GM06990 (cell line): ENCODE data around the gene ARL6IP5.

Experiments
- DNase-seq: peaks from one replicate; pipeline ENCODE4 v3.0.0-alpha.2; 2011; ENCODE audit not compliant: insufficient read length; ENCODE audit errors: extremely low read depth
- H3K27me3 ChIP-seq: replicated peaks from 2 replicates; pipeline ENCODE4 v1.6.0; 2011; ENCODE audit warnings: low read length; ENCODE audit not compliant: control insufficient read depth, insufficient read depth
- H3K36me3 ChIP-seq: 2 replicates; pipeline ENCODE4 v1.5.1; 2011; ENCODE audit warnings: low read length; ENCODE audit not compliant: control insufficient read depth, insufficient read depth
- H3K4me3 ChIP-seq: replicated peaks from 2 replicates; pipeline ENCODE4 v1.5.1; 2011; ENCODE audit warnings: low read depth, mild to moderate bottlenecking, control low read depth, low read length
- TF ChIP-seq, protein P1 (sequence below): IDR thresholded peaks from 2 replicates; pipeline ENCODE4 v1.5.1; 2011; ENCODE audit warnings: low read length, control low read depth, mild to moderate bottlenecking, inconsistent platforms; ENCODE audit not compliant: insufficient read depth, poor library complexity, severe bottlenecking

The ARL6IP5 gene

DNA sequence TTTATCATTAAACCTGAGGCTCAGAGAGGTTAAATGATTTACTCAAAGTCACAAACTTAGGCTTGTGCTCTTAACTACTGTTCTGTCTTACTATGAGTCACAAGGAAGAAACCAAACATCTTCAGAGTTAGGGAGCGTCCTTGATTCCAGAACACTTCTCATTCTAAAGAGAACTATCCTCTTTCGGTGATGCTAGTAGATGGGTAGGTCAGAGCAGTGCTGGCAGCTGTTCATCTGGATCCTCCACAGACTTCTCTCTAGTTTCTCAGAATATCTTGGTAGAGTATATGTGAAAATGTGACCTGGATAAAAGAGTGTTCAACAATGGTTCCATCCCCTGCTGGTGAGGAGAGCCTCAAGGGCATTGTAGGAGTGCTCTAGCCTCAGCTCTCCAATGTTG is 3.3 kb downstream of the ARL6IP5 start:
- no peak for DNase-seq
- Histone ChIP-seq H3K4me3 (peak overlapping the region; percentile 64), H3K27me3 (no peaks in the 10 kb centered on the region), H3K36me3 (no peaks in the 10 kb centered on the region)
- TF ChIP-seq, protein P1, sequence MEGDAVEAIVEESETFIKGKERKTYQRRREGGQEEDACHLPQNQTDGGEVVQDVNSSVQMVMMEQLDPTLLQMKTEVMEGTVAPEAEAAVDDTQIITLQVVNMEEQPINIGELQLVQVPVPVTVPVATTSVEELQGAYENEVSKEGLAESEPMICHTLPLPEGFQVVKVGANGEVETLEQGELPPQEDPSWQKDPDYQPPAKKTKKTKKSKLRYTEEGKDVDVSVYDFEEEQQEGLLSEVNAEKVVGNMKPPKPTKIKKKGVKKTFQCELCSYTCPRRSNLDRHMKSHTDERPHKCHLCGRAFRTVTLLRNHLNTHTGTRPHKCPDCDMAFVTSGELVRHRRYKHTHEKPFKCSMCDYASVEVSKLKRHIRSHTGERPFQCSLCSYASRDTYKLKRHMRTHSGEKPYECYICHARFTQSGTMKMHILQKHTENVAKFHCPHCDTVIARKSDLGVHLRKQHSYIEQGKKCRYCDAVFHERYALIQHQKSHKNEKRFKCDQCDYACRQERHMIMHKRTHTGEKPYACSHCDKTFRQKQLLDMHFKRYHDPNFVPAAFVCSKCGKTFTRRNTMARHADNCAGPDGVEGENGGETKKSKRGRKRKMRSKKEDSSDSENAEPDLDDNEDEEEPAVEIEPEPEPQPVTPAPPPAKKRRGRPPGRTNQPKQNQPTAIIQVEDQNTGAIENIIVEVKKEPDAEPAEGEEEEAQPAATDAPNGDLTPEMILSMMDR: no peak

DNA sequence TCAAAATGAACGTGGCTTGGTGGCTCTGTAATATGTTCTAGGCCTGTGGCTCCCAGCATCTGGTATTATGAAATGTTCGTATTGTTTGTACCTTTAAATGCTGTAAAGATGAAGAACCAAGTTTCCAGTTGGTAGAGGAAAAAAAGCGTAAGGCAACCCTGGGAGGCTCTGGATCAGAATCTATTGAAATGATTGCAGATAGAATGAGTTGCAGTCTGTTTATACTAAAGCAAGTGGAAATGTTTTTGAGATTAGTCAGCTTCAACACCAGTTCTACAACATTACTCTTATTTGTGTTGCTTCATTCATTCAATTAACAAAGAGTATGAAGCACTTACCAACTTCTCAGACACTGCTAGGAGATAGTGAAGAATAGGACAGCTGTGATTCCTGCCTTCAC is 5.3 kb downstream of the ARL6IP5 start:
- DNase-seq: no peak
- H3K36me3 ChIP-seq: no peaks in the 10 kb centered on the region; the same call in 1 of the 2 replicates
- TF ChIP-seq, protein P1: no peak
- no peaks in the 10 kb centered on the region for H3K27me3 ChIP-seq
- no peak overlapping the region for H3K4me3 ChIP-seq

DNA sequence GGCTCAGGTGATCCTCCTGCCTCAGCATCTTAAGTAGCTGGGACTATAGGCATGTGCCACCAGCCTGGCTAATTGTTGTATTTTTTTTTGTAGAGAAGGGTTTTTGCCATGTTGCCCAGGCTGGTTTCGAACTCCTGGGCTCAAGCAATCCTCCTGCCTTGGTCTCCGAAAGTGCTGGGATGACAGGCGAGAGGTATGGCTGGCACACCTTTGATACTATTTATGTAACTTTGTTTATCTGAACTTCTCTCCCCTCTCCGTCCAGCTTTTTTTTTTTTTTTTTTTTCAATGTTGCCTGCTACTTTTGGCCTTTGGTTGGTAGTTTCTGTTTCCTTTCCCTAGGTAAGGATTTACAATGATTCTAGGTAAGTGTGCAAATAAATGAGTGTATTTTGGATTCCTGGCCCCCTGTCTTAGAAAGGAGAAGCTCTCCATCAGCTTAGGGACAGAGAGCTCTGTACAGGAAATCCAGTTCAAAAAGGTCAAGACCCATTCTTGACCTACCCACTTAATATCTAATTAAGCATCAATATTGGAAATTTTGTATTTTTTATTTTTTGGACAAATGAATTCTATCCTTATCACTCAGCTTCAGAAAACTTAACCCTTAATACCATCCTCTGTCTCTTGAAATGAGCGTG is 6.8 kb downstream of the ARL6IP5 start:
- Histone ChIP-seq H3K36me3 (no peaks in the 10 kb centered on the region; the same call in 1 of the 2 replicates), H3K27me3 (no peaks in the 10 kb centered on the region), H3K4me3 (peak overlapping the region; percentile 30)
- DNase-seq: no peak
- TF ChIP-seq, protein P1: no peak

DNA sequence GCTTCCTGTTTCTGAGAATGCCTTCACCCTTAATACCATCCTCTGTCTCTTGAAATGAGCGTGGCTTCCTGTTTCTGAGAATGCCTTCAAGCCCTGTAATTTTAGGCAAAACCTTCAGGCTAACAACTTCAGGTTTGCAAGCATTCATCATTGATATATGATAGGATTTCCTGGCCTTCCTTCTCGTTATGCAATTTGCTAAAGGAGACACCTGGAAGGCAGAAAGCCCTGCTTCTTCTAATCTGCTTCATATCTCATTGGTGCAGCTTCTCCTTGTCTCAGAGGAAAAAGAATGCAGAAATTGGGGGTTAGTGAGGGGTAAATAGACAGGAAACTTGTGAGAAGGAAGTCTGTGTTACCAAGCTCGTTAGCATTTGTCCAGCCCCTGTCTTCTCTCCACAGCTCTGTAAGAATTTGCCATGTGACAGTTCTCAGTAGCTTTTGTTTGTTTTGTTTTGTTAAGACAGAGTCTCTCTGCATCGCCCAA is 7.3 kb downstream of the ARL6IP5 start:
- peak; percentile 46 for DNase-seq
- H3K27me3 ChIP-seq: no peaks in the 10 kb centered on the region
- TF ChIP-seq, protein P1: no peak
- peak overlapping the region; percentile 8; the same call in 1 of the 2 replicates for H3K4me3 ChIP-seq
- H3K36me3 ChIP-seq: no peaks in the 10 kb centered on the region; the same call in 1 of the 2 replicates

GRCh38 chr3:69094467-69095205 is 9.9 kb downstream of the ARL6IP5 start:
- Histone ChIP-seq H3K4me3 (no peak overlapping the region), H3K36me3 (no peaks in the 10 kb centered on the region; the same call in 1 of the 2 replicates), H3K27me3 (no peaks in the 10 kb centered on the region)
- no peak for DNase-seq
- TF ChIP-seq, protein P1: no peak
